SKM-1 treated with dmso at 0.1 percent for 144 hours (cell line): ENCODE data around the gene ABT1.
A peak's percentile ranks its signal among the peaks of the same experiment; 100 is the strongest.
"Not testable (repeated sequence)": the region's sequence is repeated elsewhere in the genome, so short reads cannot be mapped to it uniquely, and the experiment has no call there.

Experiments
- DNase-seq: peaks from one replicate; lab custom pipeline; 2025; ENCODE audit not compliant: unreplicated experiment; lab: John Stamatoyannopoulos, UW

Gene ABT1

GRCh38 chr6:26596579-26597388 is at the start of gene ABT1:
Gene ABT1 (plus strand): TSS chr6:26596953. CDS start chr6:26596983, 30 bp downstream.
- peak; percentile 97 for DNase-seq

- DNase-seq: not testable (repeated sequence)
Measured at GRCh38 chr6:26547363-26547762, 49.4 kb upstream of the ABT1 start.

- DNase-seq: no peak
Measured at GRCh38 chr6:26550250-26550993, 46.3 kb upstream of the ABT1 start.

- no peak for DNase-seq
Measured at GRCh38 chr6:26552205-26552604, 44.5 kb upstream of the ABT1 start.

- no peak for DNase-seq
Measured at GRCh38 chr6:26552640-26553188, 44.0 kb upstream of the ABT1 start.

GRCh38 chr6:26553264-26553634 is 43.5 kb upstream of the ABT1 start:
- DNase-seq: peak; percentile 56

- peak; percentile 75 for DNase-seq
Measured at GRCh38 chr6:26553635-26554446, 42.9 kb upstream of the ABT1 start.

GRCh38 chr6:26554447-26554696 is 42.4 kb upstream of the ABT1 start:
- no peak for DNase-seq

- DNase-seq: peak; percentile 38
Measured at GRCh38 chr6:26554697-26555504, 41.9 kb upstream of the ABT1 start.

- no peak for DNase-seq
Measured at GRCh38 chr6:26555505-26556262, 41.1 kb upstream of the ABT1 start.

- no peak for DNase-seq
Measured at GRCh38 chr6:26556263-26557070, 40.3 kb upstream of the ABT1 start.

- no peak for DNase-seq
Measured at GRCh38 chr6:26561533-26562466, 35.0 kb upstream of the ABT1 start.

- no peak for DNase-seq
Measured at GRCh38 chr6:26563488-26563887, 33.3 kb upstream of the ABT1 start.

- DNase-seq: peak; percentile 69
Measured at GRCh38 chr6:26568601-26569432, 27.9 kb upstream of the ABT1 start.

- no peak for DNase-seq
Measured at GRCh38 chr6:26569433-26569764, 27.4 kb upstream of the ABT1 start.

GRCh38 chr6:26570027-26570809 is 26.5 kb upstream of the ABT1 start:
- no peak for DNase-seq
